Measurements from ENCODE around the gene CACNA1E.

The CACNA1E gene

DNA sequence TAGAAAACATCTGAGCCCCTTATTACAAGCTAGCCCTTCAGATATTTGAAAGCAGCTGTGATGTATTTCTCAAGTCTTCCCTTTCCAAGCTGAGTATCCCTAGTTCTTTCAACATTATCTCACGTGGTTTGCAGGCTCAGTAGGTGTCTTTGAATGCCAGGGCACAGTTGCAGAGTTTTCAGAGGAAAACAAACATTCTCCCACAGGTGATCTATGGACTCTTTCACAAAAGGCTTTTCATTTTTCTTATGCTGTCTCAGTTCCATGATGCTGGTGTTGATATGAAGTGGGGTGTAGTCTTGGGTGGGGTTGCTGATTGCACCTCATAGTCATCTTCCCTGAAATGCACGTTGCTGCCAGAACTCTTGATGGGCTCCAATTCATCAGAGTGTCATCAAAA, 17.3 kb downstream of the CACNA1E start:
- TF ChIP-seq, protein P1, sequence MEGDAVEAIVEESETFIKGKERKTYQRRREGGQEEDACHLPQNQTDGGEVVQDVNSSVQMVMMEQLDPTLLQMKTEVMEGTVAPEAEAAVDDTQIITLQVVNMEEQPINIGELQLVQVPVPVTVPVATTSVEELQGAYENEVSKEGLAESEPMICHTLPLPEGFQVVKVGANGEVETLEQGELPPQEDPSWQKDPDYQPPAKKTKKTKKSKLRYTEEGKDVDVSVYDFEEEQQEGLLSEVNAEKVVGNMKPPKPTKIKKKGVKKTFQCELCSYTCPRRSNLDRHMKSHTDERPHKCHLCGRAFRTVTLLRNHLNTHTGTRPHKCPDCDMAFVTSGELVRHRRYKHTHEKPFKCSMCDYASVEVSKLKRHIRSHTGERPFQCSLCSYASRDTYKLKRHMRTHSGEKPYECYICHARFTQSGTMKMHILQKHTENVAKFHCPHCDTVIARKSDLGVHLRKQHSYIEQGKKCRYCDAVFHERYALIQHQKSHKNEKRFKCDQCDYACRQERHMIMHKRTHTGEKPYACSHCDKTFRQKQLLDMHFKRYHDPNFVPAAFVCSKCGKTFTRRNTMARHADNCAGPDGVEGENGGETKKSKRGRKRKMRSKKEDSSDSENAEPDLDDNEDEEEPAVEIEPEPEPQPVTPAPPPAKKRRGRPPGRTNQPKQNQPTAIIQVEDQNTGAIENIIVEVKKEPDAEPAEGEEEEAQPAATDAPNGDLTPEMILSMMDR (IDR thresholded peaks at IDR 0.05; ENCODE audit: insufficient read depth, low read depth, low read length, missing control alignments): no peak

GRCh38 chr1:181501612-181502011, 18.3 kb downstream of the CACNA1E start:
- TF ChIP-seq, protein P1 (IDR thresholded peaks at IDR 0.05; ENCODE audit: insufficient read depth, low read depth, low read length, missing control alignments): no peak
- DNase-seq (ENCODE audit: low read depth): no peak

More for the DNA sequence above, 17.3 kb downstream of the CACNA1E start:
- no peak overlapping the region for H3K4me3 ChIP-seq (ENCODE audit: low read length)
- no peak for DNase-seq (ENCODE audit: low read depth)

GRCh38 chr1:181503171-181503810, 20.0 kb downstream of the CACNA1E start:
- no peak for DNase-seq (ENCODE audit: low read depth)
- TF ChIP-seq, protein P1 (IDR thresholded peaks at IDR 0.05; ENCODE audit: insufficient read depth, low read depth, low read length, missing control alignments): no peak
- no peak overlapping the region for H3K4me3 ChIP-seq (ENCODE audit: low read length)

More at GRCh38 chr1:181501612-181502011, 18.3 kb downstream of the CACNA1E start:
- no peak overlapping the region for H3K4me3 ChIP-seq (ENCODE audit: low read length)

DNA sequence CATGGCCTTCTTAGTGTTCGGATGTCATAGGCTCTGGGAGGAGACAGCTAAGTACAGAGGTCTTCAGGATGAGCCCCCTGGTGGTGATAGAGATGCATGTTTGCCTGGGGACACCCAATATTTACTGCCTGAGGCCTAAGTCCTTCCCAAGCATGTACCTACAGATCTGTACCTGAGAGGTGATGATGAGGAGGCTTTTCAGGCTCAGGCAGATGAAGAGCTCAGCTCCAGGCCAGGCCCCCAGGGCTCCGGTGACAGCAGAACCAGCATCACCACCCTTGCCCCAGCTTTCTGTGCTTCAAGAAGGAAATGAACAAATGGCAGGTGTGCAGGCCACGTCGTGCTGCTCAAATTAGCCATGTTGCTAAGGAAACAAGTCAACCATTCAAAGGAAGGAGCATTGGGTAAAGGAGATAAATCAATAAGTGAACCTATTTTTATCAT, 21.1 kb downstream of the CACNA1E start:
- no peak overlapping the region for H3K4me3 ChIP-seq (ENCODE audit: low read length)
- no peak for DNase-seq (ENCODE audit: low read depth)
- TF ChIP-seq, protein P1 (IDR thresholded peaks at IDR 0.05; ENCODE audit: insufficient read depth, low read depth, low read length, missing control alignments): no peak

DNA sequence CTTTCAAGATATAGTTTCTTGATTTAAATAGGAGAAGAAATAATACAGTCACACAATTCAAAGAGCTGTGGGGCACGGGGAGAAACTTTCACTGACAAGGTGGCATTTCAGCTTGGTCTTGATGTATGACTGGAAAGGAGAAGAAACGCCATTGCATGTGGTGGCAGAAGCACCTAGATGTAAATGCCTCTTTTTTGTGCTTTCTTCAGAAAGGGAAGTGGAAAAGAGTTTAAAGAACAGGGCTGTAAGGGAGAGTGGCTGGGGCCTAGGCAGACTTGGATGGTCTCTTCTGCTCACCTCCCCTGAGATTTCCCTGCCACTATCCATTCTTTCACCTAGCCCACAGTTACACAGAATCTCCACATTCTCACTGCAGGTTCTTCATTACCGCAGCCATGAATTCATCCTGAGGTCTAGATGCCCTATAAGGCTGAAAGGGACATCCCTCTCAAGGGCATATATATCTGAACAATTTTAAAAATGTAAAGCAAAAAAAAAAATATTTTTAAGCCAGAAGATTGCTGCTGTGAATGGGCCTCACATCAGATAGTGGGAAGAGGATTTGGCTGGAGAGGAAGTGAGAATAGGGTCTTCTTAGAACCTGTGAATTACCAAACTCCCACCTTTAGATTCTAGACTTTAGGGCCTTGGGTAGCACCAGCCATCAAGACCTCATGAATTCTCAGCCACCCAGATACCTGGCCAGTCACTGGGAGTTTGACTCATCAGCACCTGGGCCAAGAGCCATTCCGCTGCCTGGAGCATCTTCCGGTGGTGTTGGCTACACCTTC, 23.4 kb downstream of the CACNA1E start:
- no peak for DNase-seq (ENCODE audit: low read depth)
- TF ChIP-seq, protein P1 (IDR thresholded peaks at IDR 0.05; ENCODE audit: insufficient read depth, low read depth, low read length, missing control alignments): no peak
- no peak overlapping the region for H3K4me3 ChIP-seq (ENCODE audit: low read length)

- TF ChIP-seq, protein P1 (IDR thresholded peaks at IDR 0.05; ENCODE audit: insufficient read depth, low read depth, low read length, missing control alignments): no peak
- DNase-seq (ENCODE audit: low read depth): no peak
- H3K4me3 ChIP-seq (ENCODE audit: low read length): no peak overlapping the region
Measured at GRCh38 chr1:181508486-181509165, 25.3 kb downstream of the CACNA1E start.

Measured in epithelial cell of esophagus (primary cell).